ENCODE results near the gene SH3TC1. TPM values are rescaled to one million over a fixed set of nuclear protein-coding genes. Genes with fewer than 3 reads are reported as not detected.

SH3TC1 gene
- total RNA-seq, 1 donor from 2014 or later, result 0.70 TPM

DNA sequence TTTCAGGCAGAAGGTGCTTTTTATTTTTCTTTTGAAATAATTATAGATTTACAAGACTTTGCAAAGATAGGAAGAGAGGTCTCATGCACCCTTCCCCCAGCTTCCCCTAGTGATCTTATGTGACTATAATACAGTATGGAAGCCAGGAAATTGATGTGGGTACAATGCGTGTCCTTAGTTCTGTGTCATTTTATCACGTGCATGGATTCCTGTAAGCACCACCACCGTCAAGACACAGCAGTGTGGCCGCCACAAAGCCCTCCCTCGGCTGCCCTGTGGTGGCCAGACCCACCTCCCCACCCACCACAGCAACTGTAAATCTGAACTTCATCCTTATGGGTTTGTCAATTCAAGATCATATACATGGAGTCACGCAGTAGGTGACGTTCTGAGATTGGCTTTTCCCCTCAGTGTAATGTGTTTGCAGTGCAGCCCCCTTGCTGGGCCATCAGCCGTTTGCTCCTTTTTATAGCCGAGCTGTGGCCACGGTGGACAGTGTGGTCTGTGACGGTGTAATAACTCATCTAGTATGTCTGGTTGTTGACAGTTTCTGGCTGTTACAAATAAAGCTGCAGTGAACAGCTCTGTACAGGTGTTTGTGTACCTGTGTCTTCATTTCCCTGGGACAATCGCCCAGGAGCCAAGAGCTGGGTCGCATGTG lies 59.6 kb downstream of the SH3TC1 start:
- TF ChIP-seq, protein P1, sequence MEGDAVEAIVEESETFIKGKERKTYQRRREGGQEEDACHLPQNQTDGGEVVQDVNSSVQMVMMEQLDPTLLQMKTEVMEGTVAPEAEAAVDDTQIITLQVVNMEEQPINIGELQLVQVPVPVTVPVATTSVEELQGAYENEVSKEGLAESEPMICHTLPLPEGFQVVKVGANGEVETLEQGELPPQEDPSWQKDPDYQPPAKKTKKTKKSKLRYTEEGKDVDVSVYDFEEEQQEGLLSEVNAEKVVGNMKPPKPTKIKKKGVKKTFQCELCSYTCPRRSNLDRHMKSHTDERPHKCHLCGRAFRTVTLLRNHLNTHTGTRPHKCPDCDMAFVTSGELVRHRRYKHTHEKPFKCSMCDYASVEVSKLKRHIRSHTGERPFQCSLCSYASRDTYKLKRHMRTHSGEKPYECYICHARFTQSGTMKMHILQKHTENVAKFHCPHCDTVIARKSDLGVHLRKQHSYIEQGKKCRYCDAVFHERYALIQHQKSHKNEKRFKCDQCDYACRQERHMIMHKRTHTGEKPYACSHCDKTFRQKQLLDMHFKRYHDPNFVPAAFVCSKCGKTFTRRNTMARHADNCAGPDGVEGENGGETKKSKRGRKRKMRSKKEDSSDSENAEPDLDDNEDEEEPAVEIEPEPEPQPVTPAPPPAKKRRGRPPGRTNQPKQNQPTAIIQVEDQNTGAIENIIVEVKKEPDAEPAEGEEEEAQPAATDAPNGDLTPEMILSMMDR (IDR thresholded peaks at IDR 0.05), result no peak
- Mint-ChIP-seq H3K27me3 (ENCODE audit: unreplicated experiment) (no peaks in the 10 kb centered on the region), H3K27ac (ENCODE audit: unreplicated experiment) (no peak overlapping the region), H3K4me1 (ENCODE audit: unreplicated experiment) (peaks cover 32% of the 10 kb centered on the region), H3K9me3 (ENCODE audit: unreplicated experiment) (no peaks in the 10 kb centered on the region), H3K4me3 (ENCODE audit: unreplicated experiment) (no peak overlapping the region), H3K36me3 (ENCODE audit: unreplicated experiment) (no peaks in the 10 kb centered on the region)
- no peak for DNase-seq (ENCODE audit: extremely low spot score, unreplicated experiment)

- H3K27ac Mint-ChIP-seq (ENCODE audit: unreplicated experiment), result peak overlapping the region; percentile 34
- DNase-seq (ENCODE audit: extremely low spot score, unreplicated experiment), result no peak
- no peak overlapping the region for H3K4me3 Mint-ChIP-seq (ENCODE audit: unreplicated experiment)
- TF ChIP-seq, protein P1 (IDR thresholded peaks at IDR 0.05), result no peak
- H3K36me3 Mint-ChIP-seq (ENCODE audit: unreplicated experiment), result no peaks in the 10 kb centered on the region
- no peaks in the 10 kb centered on the region for H3K9me3 Mint-ChIP-seq (ENCODE audit: unreplicated experiment)
- no peaks in the 10 kb centered on the region for H3K27me3 Mint-ChIP-seq (ENCODE audit: unreplicated experiment)
- peaks cover 34% of the 10 kb centered on the region for H3K4me1 Mint-ChIP-seq (ENCODE audit: unreplicated experiment)
These were observed 60.8 kb downstream of the SH3TC1 start for GRCh38 chr4:8259743-8260430.

DNA sequence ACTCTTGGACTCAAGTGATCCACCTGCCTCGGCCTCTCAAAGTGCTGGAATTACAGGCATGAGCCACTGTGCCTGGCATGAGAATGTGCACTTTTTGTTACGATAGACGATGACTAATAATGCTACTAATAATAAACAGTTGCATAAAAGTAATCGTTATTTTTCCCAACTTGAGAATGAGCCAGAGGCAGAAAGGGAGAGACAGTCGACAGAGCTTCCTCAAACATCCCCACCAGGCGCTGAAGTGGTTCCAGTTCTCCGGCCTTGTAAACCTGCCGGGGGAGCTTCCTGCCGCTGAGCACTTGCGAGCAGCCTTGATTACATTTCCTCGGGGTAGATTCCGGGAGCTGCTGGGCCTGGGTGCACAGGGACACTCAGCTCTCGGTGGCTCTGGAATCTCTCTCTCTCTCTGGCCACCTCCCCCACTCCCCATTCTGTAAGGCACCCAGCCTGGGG lies 61.6 kb downstream of the SH3TC1 start:
- no peaks in the 10 kb centered on the region for H3K9me3 Mint-ChIP-seq (ENCODE audit: unreplicated experiment)
- no peak overlapping the region for H3K4me3 Mint-ChIP-seq (ENCODE audit: unreplicated experiment)
- peak overlapping the region; percentile 34 for H3K27ac Mint-ChIP-seq (ENCODE audit: unreplicated experiment)
- no peaks in the 10 kb centered on the region for H3K36me3 Mint-ChIP-seq (ENCODE audit: unreplicated experiment)
- TF ChIP-seq, protein P1 (IDR thresholded peaks at IDR 0.05), result no peak
- H3K27me3 Mint-ChIP-seq (ENCODE audit: unreplicated experiment), result no peaks in the 10 kb centered on the region
- peaks cover 34% of the 10 kb centered on the region for H3K4me1 Mint-ChIP-seq (ENCODE audit: unreplicated experiment)
- DNase-seq (ENCODE audit: extremely low spot score, unreplicated experiment), result no peak

- Mint-ChIP-seq H3K27me3 (ENCODE audit: unreplicated experiment) (no peaks in the 10 kb centered on the region), H3K9me3 (ENCODE audit: unreplicated experiment) (no peaks in the 10 kb centered on the region), H3K36me3 (ENCODE audit: unreplicated experiment) (no peaks in the 10 kb centered on the region), H3K4me1 (ENCODE audit: unreplicated experiment) (peaks cover 29% of the 10 kb centered on the region), H3K27ac (ENCODE audit: unreplicated experiment) (no peak overlapping the region), H3K4me3 (ENCODE audit: unreplicated experiment) (no peak overlapping the region)
- DNase-seq (ENCODE audit: extremely low spot score, unreplicated experiment), result no peak
- TF ChIP-seq, protein P1 (IDR thresholded peaks at IDR 0.05), result no peak
These were observed 62.9 kb downstream of the SH3TC1 start for GRCh38 chr4:8261851-8262535.
